Activated T-helper 1 cell treated with anti-CD3 and anti-CD28 coated beads, Interleukin-2, amount 50 U/mL, for 16 hours (primary cell): Measurements from ENCODE around the gene SREBF1.

Experiments
- DNase-seq, 2 donors: peaks; one replicate each; pipeline ENCODE4 v3.0.0-alpha.2; 2020; ENCODE audit warnings: low read depth in 1 of 2, low spot score in 1 of 2

The SREBF1 gene

DNA sequence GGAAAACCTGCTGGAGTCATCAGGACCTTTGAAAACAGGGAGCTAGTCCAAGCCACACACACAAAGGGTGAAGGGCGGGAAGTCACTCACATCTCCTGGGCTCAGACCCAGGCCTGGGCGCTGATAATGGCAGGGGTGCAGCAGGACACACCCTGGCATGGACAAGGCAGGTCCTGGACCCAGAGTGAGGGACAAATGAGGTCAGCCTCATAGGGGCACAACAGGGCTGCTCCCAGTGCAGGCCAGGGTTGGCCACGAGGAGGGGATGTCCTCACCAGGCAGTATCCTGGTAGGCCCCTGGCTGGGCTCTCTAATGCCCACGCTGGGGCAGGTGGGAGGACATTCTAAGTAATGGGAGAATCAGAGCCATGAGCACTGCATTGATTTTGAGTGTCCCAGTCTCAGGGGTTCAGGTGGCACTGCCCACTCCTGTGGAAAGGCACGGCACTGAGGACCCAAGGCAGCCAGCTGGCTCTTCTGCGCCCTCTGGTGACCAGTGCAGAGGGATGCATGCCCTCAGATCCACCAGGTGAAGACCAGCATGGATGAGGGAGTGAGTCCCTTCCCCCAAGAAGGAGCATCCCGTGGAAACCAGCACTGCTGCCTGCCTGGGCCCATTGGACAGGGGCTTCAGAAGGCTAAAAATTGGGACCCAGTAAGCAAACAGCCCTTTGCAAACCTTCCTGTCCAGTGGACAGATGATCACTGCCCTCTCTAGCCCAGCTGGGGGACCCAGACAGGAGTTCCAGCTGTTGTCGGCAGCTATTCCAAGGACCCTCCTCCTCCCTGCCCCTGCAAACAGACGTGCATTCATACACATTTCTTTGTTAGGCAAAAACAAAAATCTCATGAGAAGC is 23.4 kb upstream of the SREBF1 start:
- peak; percentile 32 to 60 for DNase-seq

- no peak for DNase-seq
These were observed 20.7 kb upstream of the SREBF1 start for GRCh38 chr17:17857496-17857895.

- no peak for DNase-seq
These were observed 19.6 kb upstream of the SREBF1 start for GRCh38 chr17:17856386-17856785.

DNA sequence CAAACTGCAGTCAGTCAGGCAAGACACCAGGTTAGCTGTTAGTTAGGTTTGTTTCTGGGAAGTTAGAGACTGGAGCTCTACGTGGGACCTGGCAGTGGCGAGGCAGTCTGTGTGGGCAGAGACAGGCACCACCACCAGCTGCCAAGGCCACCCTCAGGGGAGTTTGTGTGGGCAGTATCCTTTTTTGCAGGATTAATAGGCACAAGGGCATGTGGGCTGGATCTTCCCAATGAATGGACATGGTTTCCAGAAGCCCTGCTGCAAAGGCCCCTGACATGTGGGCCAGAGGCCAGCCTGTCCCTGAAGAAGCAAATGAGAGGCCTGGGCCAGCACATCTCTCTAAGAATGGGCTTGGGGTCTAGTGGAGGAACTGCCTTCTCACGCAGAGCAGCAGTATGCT is 19.2 kb upstream of the SREBF1 start:
- no peak for DNase-seq

- no peak for DNase-seq
These were observed 17.1 kb upstream of the SREBF1 start for GRCh38 chr17:17853811-17854447.

GRCh38 chr17:17852930-17853329 is 16.1 kb upstream of the SREBF1 start:
- DNase-seq: no peak

- DNase-seq: no peak
These were observed 14.6 kb upstream of the SREBF1 start for GRCh38 chr17:17851103-17852002.

DNA sequence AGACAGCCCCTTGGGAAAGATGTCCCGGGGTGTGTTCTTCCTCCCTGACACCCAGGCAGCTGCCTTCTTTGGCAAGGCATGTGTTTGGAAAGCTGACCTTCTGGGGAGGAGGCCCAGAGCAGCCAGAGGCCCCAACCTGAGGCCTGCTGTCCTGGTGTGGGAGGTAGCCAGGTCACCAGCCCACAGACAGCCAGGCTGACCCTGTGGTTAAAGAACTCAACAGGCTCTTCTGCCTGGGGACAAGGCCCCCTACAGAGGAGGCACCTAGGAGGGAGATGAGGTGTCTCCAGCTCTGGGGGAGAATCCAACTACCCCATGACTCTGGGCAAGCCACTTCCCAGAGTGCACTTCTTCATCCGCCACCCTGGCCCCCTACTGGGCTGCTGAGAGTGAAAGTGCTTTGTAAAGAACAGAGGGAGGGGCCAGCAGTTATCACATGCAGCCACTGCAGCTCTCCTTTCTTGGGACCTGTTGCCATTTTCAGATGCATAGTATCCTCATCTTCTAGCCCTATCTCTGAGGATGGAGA is 13.1 kb upstream of the SREBF1 start:
- DNase-seq: peak; percentile 16 to 23

DNA sequence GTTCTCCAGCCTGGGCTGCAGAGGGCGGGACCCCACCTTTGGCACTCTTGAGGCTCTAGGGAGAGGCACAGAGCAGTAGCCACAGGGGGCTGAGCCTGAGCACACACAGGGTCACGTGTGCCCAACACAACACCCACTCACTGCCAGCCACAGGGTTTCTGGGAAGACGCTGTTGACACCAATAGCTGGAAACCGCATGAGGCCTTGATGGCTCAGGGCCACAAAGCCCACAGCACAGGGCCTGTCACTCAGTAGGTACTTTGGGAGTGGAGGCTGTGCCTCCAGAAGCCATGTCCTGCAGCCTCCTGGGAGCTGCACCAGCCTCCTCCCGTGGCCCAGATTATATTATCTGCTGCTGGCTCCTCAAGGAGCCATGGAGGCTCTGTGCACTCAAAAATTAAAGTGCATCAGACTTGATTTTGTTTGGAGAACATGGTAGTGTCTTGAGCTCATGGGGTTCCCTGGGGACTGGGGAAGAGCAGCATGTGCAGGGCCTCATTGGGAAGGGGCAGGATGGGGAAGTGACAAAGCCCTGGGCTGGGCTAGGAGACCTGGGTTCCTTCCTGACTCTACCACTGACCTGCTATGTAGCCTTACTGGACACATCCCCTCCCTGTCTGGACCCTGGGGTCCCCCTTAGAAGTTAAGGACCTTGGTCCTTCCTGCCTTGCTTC is 12.5 kb upstream of the SREBF1 start:
- DNase-seq: peak; percentile 28 to 72

DNA sequence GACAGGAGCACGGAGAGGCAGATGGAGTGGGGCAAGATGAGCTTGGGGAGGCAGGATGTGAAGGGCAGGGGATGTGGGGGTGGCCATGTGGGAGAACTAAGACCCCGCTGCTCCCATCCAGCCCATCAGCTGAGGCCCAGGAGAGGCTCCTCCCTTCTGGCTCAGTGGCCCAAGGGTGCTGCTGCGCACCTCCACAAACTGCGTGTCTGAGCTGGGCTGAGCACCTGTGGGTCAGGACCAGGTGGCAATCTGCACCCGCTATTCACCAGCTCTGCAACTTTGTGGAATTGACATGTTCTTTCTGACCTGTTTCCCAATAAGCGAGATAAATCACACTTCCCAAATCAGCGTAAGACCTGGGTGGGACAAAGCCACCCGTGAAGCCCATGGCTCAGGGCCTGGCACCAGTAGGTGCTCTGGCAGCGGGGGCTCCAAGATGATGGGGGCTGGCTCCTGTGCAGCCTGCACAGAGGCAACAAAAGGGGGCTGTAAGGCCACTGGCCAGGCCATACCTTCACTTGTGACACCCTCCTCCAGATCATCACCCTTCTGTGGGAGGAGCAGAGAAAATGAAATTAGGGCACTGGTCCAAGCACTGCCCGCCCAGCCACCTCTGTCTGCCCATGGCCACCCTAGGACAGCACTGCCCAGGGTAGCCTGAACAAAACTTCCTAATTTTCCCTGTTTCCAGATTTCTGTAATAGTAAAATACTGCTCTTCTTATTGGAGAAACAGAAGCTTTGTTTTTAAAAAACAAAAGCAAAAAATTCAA is 11.7 kb upstream of the SREBF1 start:
- no peak for DNase-seq

GRCh38 chr17:17847726-17848125 is 10.9 kb upstream of the SREBF1 start:
- DNase-seq: no peak

DNA sequence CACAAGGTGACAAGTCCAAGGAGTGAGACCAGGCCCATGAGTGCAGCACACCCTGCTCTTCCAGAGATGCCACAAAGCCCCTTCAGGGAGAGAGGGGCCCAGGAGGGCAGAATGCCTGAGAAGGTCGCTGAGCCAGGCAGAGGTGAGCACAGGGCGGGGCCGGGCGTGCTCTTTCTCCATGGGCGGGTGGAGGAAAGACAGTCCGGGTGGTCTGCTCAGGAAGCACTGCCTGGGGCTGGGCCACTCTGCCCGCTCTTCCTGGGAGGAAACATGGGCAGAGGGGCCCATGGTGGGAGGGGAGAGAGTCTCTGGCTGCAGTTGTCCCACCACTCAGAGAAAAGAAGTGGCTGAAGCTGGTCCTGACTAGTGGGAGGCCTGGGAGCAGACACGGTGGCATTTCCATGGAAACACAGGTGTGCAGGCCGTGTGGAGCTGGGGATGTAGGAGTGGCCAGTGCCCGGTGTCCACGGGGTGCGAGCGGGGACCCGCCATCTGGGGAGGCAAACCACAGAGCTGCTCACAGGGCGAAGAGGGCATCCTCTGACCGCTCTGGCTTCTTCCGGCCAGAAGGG is 10.4 kb upstream of the SREBF1 start:
- no peak for DNase-seq

GRCh38 chr17:17846645-17847044 is 9.9 kb upstream of the SREBF1 start:
- DNase-seq: no peak

DNA sequence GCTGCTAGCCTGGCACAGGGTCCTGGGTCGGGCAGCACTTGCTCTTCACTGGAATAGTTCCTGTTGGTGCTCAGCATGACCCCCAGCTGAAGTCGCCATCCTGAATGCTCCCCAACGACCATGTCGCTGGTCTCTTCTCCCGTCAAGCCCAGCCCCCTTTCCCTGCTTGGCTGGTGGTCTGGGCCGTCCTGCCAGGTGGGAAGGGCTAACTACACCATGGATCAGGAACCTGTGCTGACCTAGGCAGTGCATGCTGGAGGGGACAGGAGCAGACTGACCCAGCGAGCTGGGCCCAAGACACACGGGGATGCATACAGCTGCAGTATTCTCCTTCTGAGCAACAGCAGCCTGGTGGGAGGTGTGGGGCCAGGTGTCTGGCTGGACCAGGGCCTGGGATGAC is 9.2 kb upstream of the SREBF1 start:
- no peak for DNase-seq

- DNase-seq: no peak
These were observed 8.4 kb upstream of the SREBF1 start for GRCh38 chr17:17845046-17845775.

DNA sequence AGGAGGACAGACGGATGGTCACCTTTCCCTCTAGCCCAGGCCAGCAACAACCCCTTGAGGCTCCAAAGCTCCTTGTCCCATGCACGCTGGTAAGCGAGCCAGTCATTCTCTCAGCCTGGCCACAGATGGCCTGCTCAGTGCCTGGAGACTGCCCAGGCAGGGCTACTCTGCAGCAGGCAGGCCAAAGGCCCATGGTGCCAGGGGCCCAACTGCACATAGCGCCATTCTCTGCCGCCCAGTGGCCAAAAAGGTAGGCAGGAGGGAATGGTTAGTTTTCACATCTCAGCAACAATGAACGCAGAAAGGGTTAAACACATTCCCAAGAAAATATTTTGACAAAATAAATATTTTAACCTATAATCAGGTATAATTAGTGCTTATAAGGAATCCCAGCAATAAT is 7.7 kb upstream of the SREBF1 start:
- DNase-seq: no peak

DNA sequence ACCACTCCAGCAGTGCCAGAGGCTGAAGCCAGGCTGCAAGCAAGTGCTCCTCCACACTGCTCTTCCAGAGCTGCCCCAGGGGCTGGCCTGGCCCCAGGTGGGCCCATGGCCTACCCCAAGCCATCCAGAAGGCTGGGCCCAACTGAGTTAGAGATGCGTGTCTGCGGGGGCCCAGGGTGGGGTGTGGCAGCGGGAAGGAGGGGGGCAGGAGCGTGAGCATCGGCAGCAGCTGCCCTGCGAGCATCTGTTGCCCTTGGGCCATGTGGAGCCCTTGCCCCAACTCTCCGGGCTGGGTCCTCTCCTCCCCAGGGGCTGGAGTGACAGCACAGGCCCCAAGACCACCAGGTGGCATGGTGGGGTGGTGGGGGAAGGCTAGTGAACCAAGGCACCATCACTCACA is 7.3 kb upstream of the SREBF1 start:
- no peak for DNase-seq

DNA sequence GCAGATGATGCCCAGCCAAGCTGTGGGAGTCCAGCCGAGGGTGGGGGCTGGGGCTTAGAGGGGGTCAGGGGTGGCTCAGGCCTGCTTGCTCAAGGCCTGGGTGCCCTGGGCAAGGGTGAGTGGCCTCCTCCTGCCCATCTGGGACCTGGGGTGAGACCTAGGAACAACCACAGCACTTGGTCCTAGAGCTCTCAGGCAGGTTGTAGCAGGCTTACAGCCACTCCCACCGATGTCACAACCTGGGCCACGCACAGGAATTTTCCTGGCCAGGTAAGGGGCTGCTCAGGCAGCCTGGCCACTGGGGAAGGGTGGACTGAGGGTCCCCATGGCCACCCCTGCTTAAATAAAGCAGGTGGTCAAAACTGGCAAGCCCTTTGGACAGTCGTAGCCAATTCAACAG is 6.3 kb upstream of the SREBF1 start:
- no peak for DNase-seq
